SK-N-SH (cell line): ENCODE data around the gene RNLS. TPM values are rescaled to one million over a fixed set of nuclear protein-coding genes. Genes with fewer than 3 reads are reported as not detected.

ENCODE experiments used
- CTCF ChIA-PET: fragments of 300-600, 350-600 bp; formaldehyde crosslinking; extraction: SDS; loops from one replicate; lab custom pipeline; 2021; lab: Yijun Ruan, JAX
- POLR2A ChIA-PET: fragments of 350-600 bp; sonication (Branson Sonifier 250); formaldehyde crosslinking; extraction: SDS; loops from one replicate; lab custom pipeline; 2020; ENCODE audit warnings: antibody characterized with exemption, inconsistent platforms; lab: Yijun Ruan, JAX
- DNase-seq: peaks from one replicate; pipeline ENCODE4 v3.0.0; 2012
- H2AFZ ChIP-seq: fragments of 200-600 bp; sonication (generic); 2 replicates; pipeline ENCODE4 v1.8.1; 2016; ENCODE audit warnings: antibody characterized with exemption, mild to moderate bottlenecking, low read depth
- H3F3A ChIP-seq: fragments of 200-600 bp; sonication (generic); replicated peaks from 2 replicates; pipeline ENCODE3; 2016; ENCODE audit warnings: antibody characterized with exemption, mild to moderate bottlenecking; ENCODE audit not compliant: insufficient read depth
- H3K27ac ChIP-seq, 2 experiments: fragments of 200-500 bp in 1 of 2; fragments of 200-600 bp in 1 of 2; sonication (Bioruptor generic) in 1 of 2; sonication (generic), shearing (Covaris generic) in 1 of 2; 2 replicates each; pipeline versions ENCODE4 v1.5.1 to v1.6.1; 2014 to 2016; ENCODE audit warnings: low read depth in 2 of 2, inconsistent platforms in 1 of 2, low read length in 1 of 2, mild to moderate bottlenecking in 1 of 2, mixed read lengths in 1 of 2
- H3K27me3 ChIP-seq: fragments of 200-600 bp; sonication (generic), shearing (Covaris generic); 2 replicates; pipeline ENCODE4 v1.6.1; 2016; ENCODE audit warnings: mixed run types; ENCODE audit not compliant: insufficient read depth
- H3K36me3 ChIP-seq, 2 experiments: fragments of 200-500 bp in 1 of 2; fragments of 200-600 bp in 1 of 2; sonication (Bioruptor generic) in 1 of 2; sonication (generic) in 1 of 2; replicated peaks in 1 of 2; 2 replicates each; pipeline versions ENCODE3 to v1.5.1; 2014 to 2016; ENCODE audit warnings: low read length in 1 of 2, mild to moderate bottlenecking in 1 of 2; ENCODE audit not compliant: insufficient read depth in 2 of 2, control insufficient read depth in 1 of 2
- H3K4me1 ChIP-seq, 2 experiments: fragments of 200-500 bp in 1 of 2; fragments of 200-600 bp in 1 of 2; sonication (Bioruptor generic) in 1 of 2; sonication (generic), shearing (Covaris generic) in 1 of 2; 2 replicates each; pipeline versions ENCODE4 v1.5.1 to v1.6.1; 2014 to 2016; ENCODE audit warnings: low read depth in 1 of 2, low read length in 1 of 2, mixed run types in 1 of 2; ENCODE audit not compliant: insufficient read depth in 2 of 2, control insufficient read depth in 1 of 2
- H3K4me2 ChIP-seq: fragments of 200-600 bp; sonication (generic), shearing (Covaris generic); 2 replicates; pipeline ENCODE4 v1.6.1; 2017; ENCODE audit warnings: mixed run types
- H3K4me3 ChIP-seq, 2 experiments: fragments of 200-500 bp in 1 of 2; fragments of 200-600 bp in 1 of 2; sonication (Bioruptor generic) in 1 of 2; sonication (generic), shearing (Covaris generic) in 1 of 2; 2 replicates each; pipeline versions ENCODE4 v1.5.1 to v1.8.1; 2014 to 2016; ENCODE audit warnings: low read depth in 2 of 2, inconsistent platforms in 1 of 2, low read length in 1 of 2, mild to moderate bottlenecking in 1 of 2, mixed read lengths in 1 of 2, moderate library complexity in 1 of 2
- H3K79me2 ChIP-seq: fragments of 200-600 bp; sonication (generic); 2 replicates; pipeline ENCODE4 v1.8.1; 2017; ENCODE audit warnings: mild to moderate bottlenecking; ENCODE audit not compliant: insufficient read depth
- H3K9ac ChIP-seq: fragments of 200-600 bp; sonication (generic); 2 replicates; pipeline ENCODE4 v1.6.1; 2017; ENCODE audit warnings: mixed run types
- H3K9me2 ChIP-seq: fragments of 200-600 bp; sonication (generic); 2 replicates; pipeline ENCODE4 v1.6.1; 2017; ENCODE audit warnings: mixed run types
- H3K9me3 ChIP-seq: fragments of 200-600 bp; sonication (generic); 2 replicates; pipeline ENCODE4 v1.6.1; 2017; ENCODE audit warnings: mixed run types, mild to moderate bottlenecking, moderate library complexity
- H4K20me1 ChIP-seq: fragments of 200-600 bp; sonication (generic); 2 replicates; pipeline ENCODE4 v1.6.1; 2017; ENCODE audit warnings: mild to moderate bottlenecking, mixed run types; ENCODE audit not compliant: insufficient read depth
- ELF1 ChIP-seq: IDR thresholded peaks from 2 replicates; pipeline ENCODE4 v1.4.0; 2012
- GABPA ChIP-seq: IDR thresholded peaks from 2 replicates; pipeline ENCODE4 v1.4.0; 2012; ENCODE audit warnings: low read depth, mild to moderate bottlenecking
- MEF2A ChIP-seq: IDR thresholded peaks from 2 replicates; pipeline ENCODE4 v1.4.0; 2012; ENCODE audit warnings: low read depth, borderline replicate concordance
- MXI1 ChIP-seq: IDR thresholded peaks from 2 replicates; pipeline ENCODE4 v1.6.1; 2012; ENCODE audit warnings: mild to moderate bottlenecking, low read depth, low read length, improper control_type of control experiment
- NFIC ChIP-seq: IDR thresholded peaks from 2 replicates; pipeline ENCODE4 v1.4.0; 2012; ENCODE audit warnings: borderline replicate concordance
- POLR2AphosphoS5 ChIP-seq: IDR thresholded peaks from 2 replicates; pipeline ENCODE4 v1.6.1; 2012; ENCODE audit warnings: low read depth, low read length
- USF1 ChIP-seq: IDR thresholded peaks from 2 replicates; pipeline ENCODE4 v1.4.0; 2012; ENCODE audit warnings: low read depth, borderline replicate concordance
- USF2 ChIP-seq: fragments of 150-350 bp; IDR thresholded peaks from 2 replicates; pipeline ENCODE4 v1.6.1; 2017; ENCODE audit warnings: antibody characterized with exemption, low read length, low read depth, borderline replicate concordance
- YY1 ChIP-seq: IDR thresholded peaks from 2 replicates; pipeline ENCODE4 v1.4.0; 2012; ENCODE audit warnings: low read depth, mild to moderate bottlenecking
- WGBS: methylation state at CpG from one replicate; pipeline ENCODE4 v1.1.6; 2017; ENCODE audit warnings: low lambda C conversion rate; 5-methylcytosine and 5-hydroxymethylcytosine counted together
- polyA plus RNA-seq, 3 experiments: library from polyadenylated mRNA; depleted of rRNA; stranded (reverse); fragments of >200 nt; gene quantifications; 2 replicates each; pipeline ENCODE4 v1.2.3, GENCODE V29; 2012

Gene RNLS
- polyA plus RNA-seq, 1 of the 3 experiments (the other 2 are of a cell fraction) = not detected

GRCh38 chr10:88534072-88534665, 48.9 kb downstream of the RNLS start:
- no peak overlapping the region for H3K4me3 ChIP-seq
- no peaks in the 10 kb centered on the region for H3K79me2 ChIP-seq
- no peak overlapping the region for H3K4me2 ChIP-seq
- no peak for DNase-seq
- H3K27ac ChIP-seq = no peak overlapping the region
- no peaks in the 10 kb centered on the region for H3F3A ChIP-seq
- no peaks in the 10 kb centered on the region for H3K9me2 ChIP-seq
- H3K36me3 ChIP-seq = no peaks in the 10 kb centered on the region
- H3K9me3 ChIP-seq = no peaks in the 10 kb centered on the region
- no peak for TF ChIP-seq GABPA
- no peak for TF ChIP-seq ELF1
- TF ChIP-seq USF2 = no peak
- no peaks in the 10 kb centered on the region; a peak in 1 of 4 replicates for H3K4me1 ChIP-seq
- no peaks in the 10 kb centered on the region for H3K27me3 ChIP-seq
- CTCF ChIA-PET = no interaction called here
- no peak overlapping the region for H3K9ac ChIP-seq
- no peaks in the 10 kb centered on the region for H4K20me1 ChIP-seq
- WGBS = 62% methylated on average over 1 of the region's 1 CpG
- POLR2A ChIA-PET = no interaction called here
- no peak overlapping the region for H2AFZ ChIP-seq

- no peak overlapping the region for H3K4me3 ChIP-seq
- H2AFZ ChIP-seq = no peak overlapping the region
- no peaks in the 10 kb centered on the region; a peak in 2 of 4 replicates for H3K4me1 ChIP-seq
- H3K79me2 ChIP-seq = no peaks in the 10 kb centered on the region
- no peak for TF ChIP-seq USF2
- no peak for TF ChIP-seq MEF2A
- TF ChIP-seq NFIC = no peak
- no peaks in the 10 kb centered on the region for H3K9me2 ChIP-seq
- H3F3A ChIP-seq = peaks cover 6% of the 10 kb centered on the region
- POLR2A ChIA-PET = interaction anchor here (0.7 kb wide), 1 partner anchor 344 kb away, joined by 4 read pairs; no protein-coding TSS in a partner anchor
- H3K27ac ChIP-seq = no peak overlapping the region
- no peaks in the 10 kb centered on the region for H3K9me3 ChIP-seq
- DNase-seq = no peak
- no peak overlapping the region for H3K9ac ChIP-seq
- H3K27me3 ChIP-seq = no peaks in the 10 kb centered on the region
- CTCF ChIA-PET = interaction anchor here (1.1 to 1.6 kb wide), 3 partner anchors 11 to 24 kb away, joined by 3 to 7 read pairs (median 4); no protein-coding TSS in a partner anchor
- H4K20me1 ChIP-seq = no peaks in the 10 kb centered on the region
- no peak overlapping the region for H3K4me2 ChIP-seq
- no peaks in the 10 kb centered on the region for H3K36me3 ChIP-seq
- 91% methylated on average over 4 of the region's 4 CpGs for WGBS
Measured at GRCh38 chr10:88531392-88532052, 51.6 kb downstream of the RNLS start.

- TF ChIP-seq YY1 = no peak
- TF ChIP-seq POLR2AphosphoS5 = no peak
- TF ChIP-seq MXI1 = no peak
- TF ChIP-seq USF1 = no peak
- no peak overlapping the region for H3K27ac ChIP-seq
- WGBS = 98% methylated on average over 3 of the region's 3 CpGs
- H3K9me2 ChIP-seq = no peaks in the 10 kb centered on the region
- ChIA-PET CTCF (interaction anchor here (1.4 kb wide), 1 partner anchor 22 kb away, joined by 4 read pairs; no protein-coding TSS in a partner anchor), POLR2A (interaction anchor here (0.7 kb wide), 1 partner anchor 343 kb away, joined by 4 read pairs; no protein-coding TSS in a partner anchor)
- H3F3A ChIP-seq = peaks cover 10% of the 10 kb centered on the region
- no peak overlapping the region for H3K9ac ChIP-seq
- H3K27me3 ChIP-seq = no peaks in the 10 kb centered on the region
- peaks cover 0 to under 1% of the 10 kb centered on the region in 2 experiments; a peak in 2 of 4 replicates for H3K4me1 ChIP-seq
- no peak for DNase-seq
- no peaks in the 10 kb centered on the region for H3K79me2 ChIP-seq
- no peak overlapping the region for H2AFZ ChIP-seq
- no peaks in the 10 kb centered on the region for H3K9me3 ChIP-seq
- H4K20me1 ChIP-seq = no peaks in the 10 kb centered on the region
- H3K4me3 ChIP-seq = no peak overlapping the region
- no peak overlapping the region for H3K4me2 ChIP-seq
- H3K36me3 ChIP-seq = no peaks in the 10 kb centered on the region
Measured at GRCh38 chr10:88530629-88531391, 52.3 kb downstream of the RNLS start.
